ENCODE measurements around the gene HOXD13. TPM values are rescaled to one million over a fixed set of nuclear protein-coding genes. Genes with fewer than 3 reads are reported as not detected.

HOXD13 gene
- total RNA-seq, 2 donors from 2014 or later = 0.32 to 0.77 TPM

- DNase-seq = no peak
Measured at GRCh38 chr2:176109192-176109901, 16.8 kb downstream of the HOXD13 start.

GRCh38 chr2:176109946-176110345, 17.4 kb downstream of the HOXD13 start:
- no peak for TF ChIP-seq CTCF (IDR thresholded peaks at IDR 0.05)
- Histone ChIP-seq H3K9ac (ENCODE audit: low read depth in 2 of 2, low read length in 2 of 2) (no peak overlapping the region), H3K4me3 (no peak overlapping the region), H3K4me1 (no peaks in the 10 kb centered on the region), H3K27ac (no peak overlapping the region), H3K9me3 (no peaks in the 10 kb centered on the region), H3K27me3 (peaks cover 92% of the 10 kb centered on the region), H3K36me3 (no peaks in the 10 kb centered on the region)
- DNase-seq = no peak
- intact Hi-C loops (cut with DNase I) = no loop called here

More at GRCh38 chr2:176109192-176109901, 16.8 kb downstream of the HOXD13 start:
- H3K4me3 ChIP-seq = no peak overlapping the region
- H3K4me1 ChIP-seq = peaks cover 2% of the 10 kb centered on the region
- H3K27ac ChIP-seq = no peak overlapping the region
- TF ChIP-seq CTCF (IDR thresholded peaks at IDR 0.05) = no peak
- peak overlapping the region in 1 of 2 donors; percentile 51 for H3K9ac ChIP-seq (ENCODE audit: low read depth in 2 of 2, low read length in 2 of 2)
- intact Hi-C loops (cut with DNase I) = no loop called here
- peaks cover 92% of the 10 kb centered on the region for H3K27me3 ChIP-seq
- no peaks in the 10 kb centered on the region for H3K9me3 ChIP-seq
- H3K36me3 ChIP-seq = no peaks in the 10 kb centered on the region

GRCh38 chr2:176110415-176111308, 18.1 kb downstream of the HOXD13 start:
- H3K4me1 ChIP-seq = no peaks in the 10 kb centered on the region
- intact Hi-C loops (cut with DNase I) = no loop called here
- H3K27ac ChIP-seq = no peak overlapping the region
- no peak overlapping the region for H3K4me3 ChIP-seq
- no peaks in the 10 kb centered on the region for H3K36me3 ChIP-seq
- TF ChIP-seq CTCF (IDR thresholded peaks at IDR 0.05) = no peak
- peaks cover 91% of the 10 kb centered on the region for H3K27me3 ChIP-seq
- H3K9ac ChIP-seq (ENCODE audit: low read depth in 2 of 2, low read length in 2 of 2) = no peak overlapping the region
- H3K9me3 ChIP-seq = no peaks in the 10 kb centered on the region
- no peak for DNase-seq

GRCh38 chr2:176111309-176111663, 18.8 kb downstream of the HOXD13 start:
- Histone ChIP-seq H3K9ac (ENCODE audit: low read depth in 2 of 2, low read length in 2 of 2) (peak overlapping the region in 1 of 2 donors; percentile 19), H3K4me3 (no peak overlapping the region), H3K4me1 (no peaks in the 10 kb centered on the region), H3K27me3 (peaks cover 91% of the 10 kb centered on the region), H3K9me3 (no peaks in the 10 kb centered on the region), H3K27ac (no peak overlapping the region), H3K36me3 (no peaks in the 10 kb centered on the region)
- intact Hi-C loops (cut with DNase I) = no loop called here
- peak; percentile 56 for DNase-seq
- TF ChIP-seq CTCF (IDR thresholded peaks at IDR 0.05) = peak; percentile 57

- Histone ChIP-seq H3K4me1 (no peaks in the 10 kb centered on the region), H3K9me3 (no peaks in the 10 kb centered on the region), H3K9ac (ENCODE audit: low read depth in 2 of 2, low read length in 2 of 2) (peak overlapping the region; percentile 12 to 53), H3K27ac (no peak overlapping the region), H3K36me3 (no peaks in the 10 kb centered on the region), H3K4me3 (no peak overlapping the region), H3K27me3 (peaks cover 91% of the 10 kb centered on the region)
- no peak for DNase-seq
- TF ChIP-seq CTCF (IDR thresholded peaks at IDR 0.05) = no peak
- intact Hi-C loops (cut with DNase I) = no loop called here
Measured at GRCh38 chr2:176111846-176112374, 19.4 kb downstream of the HOXD13 start.
